GM12892 (cell line): ENCODE measurements around the gene TMEM141.

Source experiments
- DNase-seq: peaks from one replicate; pipeline ENCODE4 v3.0.0; 2011; ENCODE audit not compliant: insufficient read length
- FAIRE-seq: peaks from 2 replicates; lab custom pipeline; 2011; peaks lifted over from hg19 to GRCh38; lab: Jason Lieb, UNC
- POLR2A ChIP-seq: IDR thresholded peaks from 2 replicates; pipeline ENCODE4 v1.6.1; 2011; ENCODE audit warnings: low read depth, low read length, control low read depth
- POLR2AphosphoS5 ChIP-seq: IDR thresholded peaks from 2 replicates; pipeline ENCODE4 v1.6.1; 2011; ENCODE audit warnings: low read depth, low read length, control low read depth
- TAF1 ChIP-seq: IDR thresholded peaks from 2 replicates; pipeline ENCODE4 v1.6.1; 2011; ENCODE audit warnings: low read depth, mild to moderate bottlenecking, control low read depth, low read length, borderline replicate concordance

The TMEM141 gene

DNA sequence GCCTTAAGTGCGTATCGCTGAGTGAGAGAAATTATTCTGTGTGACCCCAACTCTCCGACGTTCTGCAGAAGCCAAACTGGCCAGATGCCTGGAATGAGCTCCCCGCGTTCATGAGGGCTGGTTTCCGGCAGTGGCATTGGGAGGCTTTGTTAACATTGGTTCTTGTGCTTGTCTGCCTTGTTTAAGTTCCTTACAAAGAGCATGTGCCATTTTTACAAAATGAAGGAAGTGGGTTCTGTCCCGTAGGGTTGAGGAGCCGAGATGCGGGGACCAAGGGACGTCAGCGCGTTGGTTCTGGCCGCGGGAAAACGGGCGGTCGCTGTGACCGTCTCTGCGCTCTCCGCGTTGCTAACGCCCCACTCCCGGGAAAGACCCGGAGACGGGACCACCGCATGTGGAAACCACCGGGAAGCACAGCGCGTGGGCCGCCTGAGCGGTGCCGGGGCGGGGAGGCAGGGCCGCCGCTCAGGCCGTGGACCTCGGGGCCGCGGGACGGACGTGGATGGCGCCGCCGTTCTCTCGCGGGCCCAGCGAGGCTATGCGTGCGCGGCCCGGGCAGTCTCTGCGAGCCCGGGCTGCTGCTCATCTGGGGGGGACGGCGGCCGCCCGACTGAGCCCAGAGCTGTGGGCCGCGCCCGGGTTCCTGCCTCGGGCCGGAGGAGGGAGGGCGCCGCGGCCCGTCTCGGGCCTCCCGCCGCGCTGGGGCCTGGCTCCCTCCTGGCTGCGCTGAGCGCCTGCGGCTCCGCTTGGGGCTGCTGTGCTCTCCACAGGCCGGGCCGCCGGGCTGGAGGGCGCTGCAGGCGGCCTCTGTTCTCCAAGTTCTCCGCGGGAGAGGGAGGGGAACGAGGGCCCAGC, 30.1 kb downstream of the TMEM141 start:
- no peak for FAIRE-seq
- no peak for DNase-seq
- TF ChIP-seq TAF1 (no peak), POLR2AphosphoS5 (no peak), POLR2A (no peak)

DNA sequence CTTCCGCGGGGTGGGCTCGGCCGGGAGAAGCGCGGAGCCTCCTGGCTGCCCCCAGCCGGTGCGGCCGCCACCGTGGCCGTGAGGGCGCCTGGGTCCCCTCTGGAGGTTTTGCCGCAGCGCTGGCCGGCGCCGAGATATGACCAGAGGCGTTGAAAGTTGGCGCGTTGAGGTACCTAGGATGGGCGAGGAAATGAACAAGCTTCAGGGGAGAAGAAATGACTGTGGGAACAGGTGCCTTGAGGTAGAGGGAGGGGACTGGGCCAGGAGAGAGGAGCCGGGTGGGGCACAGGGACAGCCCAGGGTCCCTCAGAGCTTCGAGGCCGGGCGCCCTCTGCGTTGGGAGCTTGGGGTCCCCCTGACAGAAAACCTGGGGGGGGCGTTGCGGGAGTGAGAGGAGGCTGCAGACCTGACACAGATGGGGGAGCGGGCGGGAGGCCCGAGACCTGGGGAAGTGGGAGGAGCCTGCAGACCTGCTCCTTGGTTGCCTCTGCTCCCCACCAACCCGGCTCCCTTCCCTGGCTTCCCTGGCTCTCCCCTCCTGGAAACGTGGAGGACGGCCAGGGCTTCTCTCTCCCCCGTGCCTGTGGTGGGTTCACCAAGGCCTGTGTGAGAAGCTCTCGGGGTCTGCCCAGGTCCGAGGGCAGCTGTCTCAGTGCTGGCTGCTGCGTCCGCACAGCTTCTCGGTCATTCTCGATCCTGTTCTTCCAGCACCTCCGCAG, 30.8 kb downstream of the TMEM141 start:
- no peak for DNase-seq
- FAIRE-seq, result no peak
- no peak for TF ChIP-seq POLR2A
- no peak for TF ChIP-seq TAF1
- no peak for TF ChIP-seq POLR2AphosphoS5

DNA sequence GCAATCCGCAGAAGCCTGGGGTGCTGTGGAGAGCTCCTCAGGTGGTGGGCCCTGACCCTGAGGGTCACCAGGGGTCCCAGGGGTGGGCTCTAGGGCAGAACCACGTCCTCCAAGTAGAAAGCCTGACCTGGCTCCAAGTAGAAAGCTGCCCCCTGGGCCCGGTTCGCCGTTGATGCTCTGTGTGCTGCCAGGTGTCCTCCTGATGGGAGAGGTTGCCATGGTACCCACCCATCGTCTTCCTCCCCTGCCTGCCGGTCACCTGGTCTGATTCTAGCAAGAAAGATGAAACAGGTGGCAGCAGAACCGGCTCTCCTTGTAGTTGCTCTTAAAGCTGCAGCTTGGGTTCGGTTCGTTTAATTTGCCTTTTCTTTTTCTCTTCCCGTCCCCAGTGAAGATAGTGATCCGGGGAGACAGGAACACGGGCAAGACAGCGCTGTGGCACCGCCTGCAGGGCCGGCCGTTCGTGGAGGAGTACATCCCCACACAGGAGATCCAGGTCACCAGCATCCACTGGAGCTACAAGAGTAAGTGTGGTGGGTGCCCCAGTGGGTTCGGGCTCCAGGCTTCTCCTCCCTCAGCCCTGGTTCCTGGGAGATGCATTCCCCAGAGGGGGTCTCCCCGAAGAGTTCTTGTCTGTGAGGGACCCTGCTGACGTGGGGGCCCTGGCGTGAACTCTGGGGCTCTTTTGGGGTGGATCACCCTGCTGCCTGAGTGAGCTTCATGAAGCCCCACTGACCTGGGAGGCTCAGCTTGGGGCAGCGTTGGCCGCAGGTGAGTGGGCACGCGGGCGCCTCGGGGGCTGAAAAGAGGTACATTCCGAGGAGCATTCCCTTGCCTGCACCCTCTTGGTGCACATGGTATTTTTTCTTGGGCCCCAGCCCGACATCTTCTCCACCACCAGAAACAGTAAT, 32.2 kb downstream of the TMEM141 start:
- no peak for DNase-seq
- no peak for TF ChIP-seq POLR2A
- no peak for TF ChIP-seq POLR2AphosphoS5
- no peak for TF ChIP-seq TAF1
- no peak for FAIRE-seq

DNA sequence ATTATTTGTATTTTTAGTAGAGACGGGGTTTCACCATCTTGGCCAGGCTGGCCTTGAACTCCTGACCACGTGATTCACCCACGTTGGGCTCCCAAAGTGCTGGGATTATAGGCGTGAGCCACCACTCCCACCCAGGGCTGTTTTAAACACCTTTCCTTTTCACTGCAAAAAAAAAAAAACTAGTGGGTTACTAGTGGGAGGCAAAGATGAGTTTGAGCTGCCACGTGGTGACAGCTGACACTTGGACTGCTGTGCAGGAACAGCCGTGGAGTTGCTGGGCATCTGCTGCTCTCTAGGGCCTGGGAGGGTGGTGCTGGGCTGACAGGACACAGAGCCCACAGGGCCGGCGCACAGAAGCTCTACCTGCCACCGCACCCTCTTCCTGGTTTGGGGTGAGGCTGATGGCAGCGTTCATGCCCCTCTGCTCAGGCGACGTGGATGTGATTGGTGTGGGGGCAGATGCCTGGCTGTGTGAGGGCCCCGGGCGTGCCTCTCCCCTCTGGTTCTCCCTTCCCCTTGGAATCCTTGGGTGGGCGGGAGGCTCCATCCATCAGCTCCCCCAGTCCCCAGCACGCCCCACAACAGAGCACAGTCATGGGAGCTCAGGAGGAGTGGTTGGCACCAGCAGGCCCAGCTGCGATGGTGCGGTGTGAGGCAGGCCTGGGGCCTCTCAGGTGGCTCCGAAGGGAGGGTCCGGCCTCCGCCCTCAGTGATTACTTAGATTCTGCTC, 33.5 kb downstream of the TMEM141 start:
- DNase-seq (no peak), FAIRE-seq (no peak)
- no peak for TF ChIP-seq TAF1
- TF ChIP-seq POLR2AphosphoS5, result no peak
- TF ChIP-seq POLR2A, result no peak

DNA sequence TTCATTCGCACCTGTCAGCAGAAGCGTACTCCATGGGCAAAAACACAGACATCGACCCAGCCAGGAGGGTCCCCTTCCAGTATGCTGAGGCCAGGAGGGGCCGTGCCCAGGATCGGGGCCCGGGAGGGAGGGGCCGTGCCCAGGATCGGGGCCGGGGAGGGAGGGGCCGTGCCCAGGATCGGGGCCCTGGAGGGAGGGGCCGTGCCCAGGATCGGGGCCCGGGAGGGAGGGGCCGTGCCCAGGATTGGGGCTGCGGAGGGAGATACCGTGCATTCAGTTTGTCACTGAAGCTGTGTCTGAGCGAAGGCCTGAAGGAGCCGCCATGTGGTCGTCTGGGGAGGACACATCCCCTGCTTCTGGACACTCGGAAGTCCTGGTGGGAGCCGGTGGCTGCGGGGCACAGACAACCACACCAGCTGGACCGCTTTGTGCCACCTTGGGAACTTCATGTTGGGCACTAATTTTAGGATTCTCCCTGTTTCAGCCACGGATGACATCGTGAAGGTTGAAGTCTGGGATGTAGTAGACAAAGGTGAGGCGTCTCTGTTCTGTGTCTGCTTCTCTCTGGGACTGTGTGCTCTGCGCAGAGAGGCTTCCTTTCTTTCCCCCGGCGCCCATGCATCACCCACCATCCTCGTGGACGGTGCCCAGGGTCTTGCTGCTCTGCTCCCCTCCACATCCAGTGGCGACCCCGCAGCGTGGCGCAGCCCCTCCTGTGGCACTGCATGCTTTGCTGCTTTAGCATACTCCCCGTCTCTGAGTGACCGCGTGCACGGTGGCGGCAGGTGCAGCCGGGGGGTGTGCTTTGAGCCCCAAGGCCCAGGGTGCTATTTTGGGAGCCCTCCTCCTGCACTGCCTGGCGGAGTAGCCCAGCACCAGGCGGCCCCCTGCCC, 34.4 kb downstream of the TMEM141 start:
- TF ChIP-seq POLR2AphosphoS5, result no peak
- no peak for TF ChIP-seq POLR2A
- TF ChIP-seq TAF1, result no peak
- DNase-seq (no peak), FAIRE-seq (no peak)

DNA sequence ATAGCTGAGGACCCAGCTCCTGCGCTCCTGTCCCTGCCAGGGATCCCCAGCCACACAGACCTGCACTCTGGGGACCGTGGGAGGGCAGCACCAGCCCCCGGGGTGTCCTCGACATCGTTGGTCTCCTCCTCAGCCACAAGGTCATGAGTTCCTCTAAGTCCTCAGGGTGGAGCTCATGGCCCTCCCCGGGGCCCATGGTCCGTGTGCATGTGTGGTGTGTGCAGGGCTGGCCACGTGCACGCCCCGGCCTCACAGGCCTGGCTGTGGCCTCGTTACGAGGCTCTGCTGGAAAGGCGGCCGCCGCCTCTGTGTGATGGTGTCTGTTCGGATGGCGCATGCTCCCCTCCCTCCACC, 35.0 kb downstream of the TMEM141 start:
- TF ChIP-seq POLR2AphosphoS5, result no peak
- TF ChIP-seq POLR2A, result no peak
- no peak for TF ChIP-seq TAF1
- FAIRE-seq, result no peak
- no peak for DNase-seq

DNA sequence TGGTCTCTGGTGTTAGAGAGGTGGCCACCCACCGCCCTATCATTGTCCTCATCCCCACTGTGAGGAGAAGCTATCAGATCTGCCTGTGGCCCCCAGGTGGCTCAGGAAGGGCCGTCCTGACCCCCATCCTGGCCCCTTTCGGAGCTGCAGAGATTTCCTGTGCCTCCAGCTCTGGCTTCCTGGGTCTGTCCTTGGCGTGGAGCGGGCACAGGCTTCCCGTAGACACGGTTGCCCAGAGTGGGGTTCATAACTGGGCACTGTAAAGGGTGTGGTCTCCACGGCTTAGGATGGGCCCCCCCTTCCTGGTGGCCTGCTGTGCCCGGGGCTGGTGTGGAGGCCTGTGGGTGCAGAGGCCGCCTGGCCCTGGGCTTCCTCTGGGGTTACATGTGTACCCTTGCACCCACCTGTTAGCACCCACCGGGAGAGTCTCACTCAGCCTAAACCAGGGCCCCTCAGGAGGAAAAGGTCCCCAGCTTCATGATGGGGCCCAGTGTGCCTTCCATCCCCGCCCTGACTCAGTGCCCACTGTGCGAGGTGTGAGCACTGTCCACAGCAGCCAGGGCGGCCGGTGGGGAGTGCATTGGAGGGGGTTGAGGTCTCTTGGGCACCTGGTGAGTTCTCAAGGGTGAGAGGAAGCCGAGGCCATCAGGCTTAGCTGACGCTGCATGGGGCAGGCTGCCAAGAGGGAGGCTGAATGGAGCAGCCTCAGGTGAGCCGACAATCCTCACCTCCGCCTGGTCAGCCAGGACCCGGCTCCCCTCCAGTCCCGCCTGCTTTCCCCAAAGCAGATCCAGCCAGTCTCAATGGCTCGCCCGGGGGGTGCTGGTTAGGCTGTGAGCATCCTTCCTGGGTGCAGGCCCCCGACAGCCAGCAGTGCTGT, 35.8 kb downstream of the TMEM141 start:
- no peak for FAIRE-seq
- TF ChIP-seq TAF1 (no peak), POLR2A (no peak), POLR2AphosphoS5 (no peak)
- DNase-seq, result no peak

DNA sequence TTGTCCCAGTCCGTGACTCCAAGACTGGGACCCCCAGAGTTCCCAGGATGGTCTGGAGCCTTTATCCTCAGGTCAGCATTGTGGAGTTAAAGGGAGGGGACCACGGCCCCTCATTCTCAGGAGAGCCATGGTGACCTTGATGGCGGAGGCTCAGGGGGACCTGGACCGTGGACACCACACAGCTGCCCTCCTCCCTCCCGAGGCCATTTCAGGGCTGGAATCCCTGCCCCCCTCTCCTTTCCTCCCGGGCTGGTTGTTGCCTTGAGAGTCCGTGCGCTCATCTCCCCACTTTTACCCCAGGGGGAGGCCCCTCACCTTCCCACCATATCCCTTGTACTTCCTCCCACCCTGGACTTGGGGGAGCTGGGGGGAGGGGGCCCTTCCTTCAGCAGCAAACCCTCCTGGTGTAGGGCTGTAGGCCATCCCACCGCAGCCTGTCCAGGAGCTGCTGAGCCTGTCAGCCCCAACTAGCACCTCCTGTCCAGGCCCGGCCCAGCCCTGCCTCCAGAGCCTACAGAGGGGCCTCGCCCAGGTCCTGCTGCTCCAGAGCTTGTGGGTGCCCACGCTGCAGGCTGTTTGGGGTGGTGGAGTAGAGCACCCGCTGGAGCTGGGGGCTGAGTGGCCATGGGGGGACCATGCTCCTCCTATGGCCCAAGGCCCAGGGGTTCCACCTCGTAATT, 36.8 kb downstream of the TMEM141 start:
- DNase-seq (no peak), FAIRE-seq (no peak)
- no peak for TF ChIP-seq TAF1
- no peak for TF ChIP-seq POLR2AphosphoS5
- TF ChIP-seq POLR2A, result no peak
